ENCODE measurements around the gene UROD.

DNA sequence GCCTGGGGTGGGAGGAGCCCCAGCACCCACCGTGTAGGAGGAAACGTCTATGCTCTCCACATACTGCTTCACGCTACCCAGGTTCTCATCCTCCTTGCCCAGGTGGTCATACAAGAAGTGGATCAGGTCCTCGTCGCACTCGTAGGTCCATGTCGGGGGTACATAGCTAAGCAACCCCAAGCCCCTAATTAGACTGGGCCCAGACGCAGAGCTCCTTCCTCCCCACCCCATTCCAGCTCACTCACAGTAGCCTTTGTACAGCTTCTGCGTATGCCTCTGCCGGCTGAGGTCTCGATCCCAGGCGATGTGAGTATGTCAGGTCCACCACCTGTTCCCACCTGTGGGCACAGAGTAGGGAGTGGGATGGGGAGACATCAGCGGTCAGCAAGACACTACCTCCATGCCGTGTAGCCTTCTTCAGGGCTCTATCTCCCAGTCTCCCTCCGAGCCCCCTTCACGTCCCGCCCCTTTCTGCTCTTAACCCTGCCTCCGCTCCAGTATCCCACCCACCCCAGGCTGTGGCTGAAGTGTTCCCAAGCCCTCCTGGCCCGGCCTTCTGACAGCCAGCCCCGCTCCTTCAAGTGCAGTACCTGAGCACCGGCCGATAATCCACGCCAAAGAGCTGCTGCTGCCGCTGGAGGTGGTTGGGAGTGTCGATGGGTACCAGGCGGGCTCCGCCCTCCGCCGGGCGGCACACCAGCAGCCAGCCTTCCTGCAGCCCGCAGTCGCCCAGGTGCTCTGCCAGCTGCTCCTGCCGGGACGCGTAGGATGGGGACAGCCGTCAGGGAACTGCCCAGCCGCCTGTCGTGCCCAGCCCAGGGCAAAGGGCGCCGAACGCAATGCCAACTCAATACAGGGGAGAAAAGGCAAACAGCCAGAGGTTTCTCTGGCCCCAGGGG, 1.8 kb upstream of the UROD start:
- TF ChIP-seq, protein P1, sequence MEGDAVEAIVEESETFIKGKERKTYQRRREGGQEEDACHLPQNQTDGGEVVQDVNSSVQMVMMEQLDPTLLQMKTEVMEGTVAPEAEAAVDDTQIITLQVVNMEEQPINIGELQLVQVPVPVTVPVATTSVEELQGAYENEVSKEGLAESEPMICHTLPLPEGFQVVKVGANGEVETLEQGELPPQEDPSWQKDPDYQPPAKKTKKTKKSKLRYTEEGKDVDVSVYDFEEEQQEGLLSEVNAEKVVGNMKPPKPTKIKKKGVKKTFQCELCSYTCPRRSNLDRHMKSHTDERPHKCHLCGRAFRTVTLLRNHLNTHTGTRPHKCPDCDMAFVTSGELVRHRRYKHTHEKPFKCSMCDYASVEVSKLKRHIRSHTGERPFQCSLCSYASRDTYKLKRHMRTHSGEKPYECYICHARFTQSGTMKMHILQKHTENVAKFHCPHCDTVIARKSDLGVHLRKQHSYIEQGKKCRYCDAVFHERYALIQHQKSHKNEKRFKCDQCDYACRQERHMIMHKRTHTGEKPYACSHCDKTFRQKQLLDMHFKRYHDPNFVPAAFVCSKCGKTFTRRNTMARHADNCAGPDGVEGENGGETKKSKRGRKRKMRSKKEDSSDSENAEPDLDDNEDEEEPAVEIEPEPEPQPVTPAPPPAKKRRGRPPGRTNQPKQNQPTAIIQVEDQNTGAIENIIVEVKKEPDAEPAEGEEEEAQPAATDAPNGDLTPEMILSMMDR (IDR thresholded peaks at IDR 0.05), result no peak
- TF ChIP-seq POLR2A (IDR thresholded peaks at IDR 0.05), result no peak
